NOMO-1 treated with DMSO at 0.1 percent for 48 hours (cell line): ENCODE measurements around the gene SLC35G1.

Experiments
- DNase-seq: peaks from one replicate; lab custom pipeline; 2025; ENCODE audit not compliant: unreplicated experiment; lab: John Stamatoyannopoulos, UW

SLC35G1 gene

DNA sequence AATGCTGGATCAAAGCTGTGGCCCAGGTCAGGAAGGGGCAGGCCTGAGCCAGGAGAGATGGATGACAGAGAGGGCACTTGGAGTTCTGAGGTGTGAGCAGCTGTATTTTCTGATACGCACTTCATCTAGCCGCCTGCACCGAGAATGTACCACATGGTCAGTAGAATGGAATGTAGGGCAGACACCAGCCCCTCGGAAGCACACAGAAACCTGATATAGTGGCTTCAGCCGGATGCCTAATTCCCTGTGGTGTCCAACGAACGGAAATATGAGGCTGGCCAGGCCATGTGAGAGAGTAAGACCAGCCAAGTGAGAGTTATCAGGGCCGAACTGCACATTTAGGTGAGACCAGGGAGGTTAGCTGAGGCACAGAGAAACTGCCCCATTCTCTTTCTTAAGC, 53.3 kb downstream of the SLC35G1 start:
- DNase-seq: no peak

GRCh38 chr10:93947524-93947923, 53.7 kb downstream of the SLC35G1 start:
- DNase-seq: no peak

DNA sequence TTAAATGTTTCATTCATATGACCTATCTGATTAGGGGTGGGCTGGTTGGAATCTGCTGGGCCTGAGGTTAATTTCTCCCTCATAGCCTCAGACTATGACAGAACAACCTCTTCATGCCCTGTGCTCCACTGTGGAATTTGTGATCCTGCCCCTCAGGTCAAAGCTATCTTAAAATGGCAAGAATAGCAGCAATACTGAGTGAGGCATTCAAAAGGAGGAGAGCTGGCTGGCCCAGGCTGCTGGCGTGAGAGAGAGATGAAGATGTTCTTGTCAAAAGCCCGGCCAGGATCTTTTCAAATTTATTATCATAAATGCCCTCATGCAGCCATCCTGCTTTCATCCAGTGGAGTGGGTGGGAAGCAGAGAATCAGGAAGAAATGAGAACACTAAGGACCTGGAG, 58.1 kb downstream of the SLC35G1 start:
- DNase-seq: no peak
